SK-N-SH treated with all-trans-retinoic acid at 6 μM for 48 hours (cell line): Measurements from ENCODE around the gene ECEL1.

Experiments used
- ARNTL ChIP-seq: fragments of 450-650 bp; formaldehyde crosslinking; IDR thresholded peaks from 2 replicates; pipeline ENCODE4 v1.5.0; 2020; ENCODE audit warnings: low read depth, mild to moderate bottlenecking, moderate library complexity, borderline replicate concordance
- BACH2 ChIP-seq: fragments of 250-450 bp; sonication (Bioruptor Pico); IDR thresholded peaks from 2 replicates; pipeline ENCODE4 v1.9.0; 2021; ENCODE audit warnings: mild to moderate bottlenecking, borderline replicate concordance
- GLIS3 ChIP-seq: fragments of 250-450 bp; sonication (Bioruptor Pico); IDR thresholded peaks from 2 replicates; pipeline ENCODE4 v1.5.0; 2020; ENCODE audit warnings: mild to moderate bottlenecking, moderate library complexity
- OSR1 ChIP-seq: fragments of 250-450 bp; sonication (Bioruptor Pico); IDR thresholded peaks from 2 replicates; pipeline ENCODE4 v1.8.0; 2022; ENCODE audit warnings: moderate library complexity, mild to moderate bottlenecking, inconsistent platforms
- POU6F1 ChIP-seq: fragments of 250-450 bp; sonication (Bioruptor Pico); IDR thresholded peaks from 2 replicates; pipeline ENCODE4 v1.8.0; 2021; ENCODE audit warnings: low read depth, mild to moderate bottlenecking, moderate library complexity, borderline replicate concordance
- RARB ChIP-seq: fragments of 250-450 bp; sonication (Bioruptor Pico); IDR thresholded peaks from 2 replicates; pipeline ENCODE4 v1.8.0; 2021; ENCODE audit warnings: mild to moderate bottlenecking, moderate library complexity
- SNAI2 ChIP-seq: fragments of 250-450 bp; sonication (Bioruptor Pico); IDR thresholded peaks from 2 replicates; pipeline ENCODE4 v1.5.0; 2020; ENCODE audit warnings: mild to moderate bottlenecking, moderate library complexity
- ZFP3 ChIP-seq: fragments of 250-450 bp; sonication (Bioruptor Pico); IDR thresholded peaks from 2 replicates; pipeline ENCODE4 v1.5.0; 2020; ENCODE audit warnings: mild to moderate bottlenecking, moderate library complexity
- ZFP30 ChIP-seq: fragments of 450-650 bp; formaldehyde crosslinking; IDR thresholded peaks from 2 replicates; pipeline ENCODE4 v1.5.0; 2022; ENCODE audit warnings: mild to moderate bottlenecking, moderate library complexity
- TF ChIP-seq, protein P1 (sequence below): fragments of 250-450 bp; sonication (Bioruptor Pico); IDR thresholded peaks from 2 replicates; pipeline ENCODE4 v1.5.1; 2020; ENCODE audit warnings: low read depth, mild to moderate bottlenecking, moderate library complexity
- TF ChIP-seq, protein P2 (sequence below): fragments of 250-450 bp; sonication (Bioruptor Pico); IDR thresholded peaks from 2 replicates; pipeline ENCODE4 v1.5.0; 2020; ENCODE audit warnings: mild to moderate bottlenecking, moderate library complexity

DNA sequence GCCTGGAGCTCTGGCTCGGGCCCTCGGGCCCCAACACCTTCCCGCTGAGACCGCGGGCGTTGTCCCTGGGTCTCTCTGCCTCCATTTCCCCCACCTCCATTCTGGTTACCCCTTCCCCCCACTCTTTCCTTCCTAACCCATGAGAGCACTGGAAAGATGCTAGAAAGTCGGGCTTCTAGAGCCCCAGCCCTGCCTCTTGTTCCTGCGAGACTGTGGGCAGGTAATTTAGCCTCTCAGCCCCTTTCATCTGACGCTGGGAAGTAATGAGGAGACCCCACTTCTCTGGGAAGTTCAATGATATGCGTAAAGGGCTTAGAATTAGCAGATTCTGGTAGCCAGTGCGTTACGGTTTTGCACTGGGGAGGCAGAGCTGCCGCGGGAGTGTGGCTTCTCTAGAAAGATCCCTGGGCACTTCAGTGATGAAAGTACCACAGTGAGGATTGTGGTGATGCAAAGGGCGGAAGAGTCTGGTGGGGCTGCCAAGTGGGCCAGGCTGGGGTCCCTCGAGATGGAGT, 16.2 kb upstream of the ECEL1 start:
- TF ChIP-seq, protein P1, sequence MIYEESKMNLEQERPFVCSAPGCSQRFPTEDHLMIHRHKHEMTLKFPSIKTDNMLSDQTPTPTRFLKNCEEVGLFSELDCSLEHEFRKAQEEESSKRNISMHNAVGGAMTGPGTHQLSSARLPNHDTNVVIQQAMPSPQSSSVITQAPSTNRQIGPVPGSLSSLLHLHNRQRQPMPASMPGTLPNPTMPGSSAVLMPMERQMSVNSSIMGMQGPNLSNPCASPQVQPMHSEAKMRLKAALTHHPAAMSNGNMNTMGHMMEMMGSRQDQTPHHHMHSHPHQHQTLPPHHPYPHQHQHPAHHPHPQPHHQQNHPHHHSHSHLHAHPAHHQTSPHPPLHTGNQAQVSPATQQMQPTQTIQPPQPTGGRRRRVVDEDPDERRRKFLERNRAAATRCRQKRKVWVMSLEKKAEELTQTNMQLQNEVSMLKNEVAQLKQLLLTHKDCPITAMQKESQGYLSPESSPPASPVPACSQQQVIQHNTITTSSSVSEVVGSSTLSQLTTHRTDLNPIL (CRISPR knock-in tag), result no peak
- TF ChIP-seq ZFP3 (CRISPR knock-in tag) (no peak), GLIS3 (CRISPR knock-in tag) (no peak), BACH2 (no peak), ZFP30 (CRISPR knock-in tag) (no peak), ARNTL (CRISPR knock-in tag) (no peak), SNAI2 (CRISPR knock-in tag) (no peak), OSR1 (CRISPR knock-in tag) (no peak), RARB (CRISPR knock-in tag) (no peak), POU6F1 (CRISPR knock-in tag) (no peak)
- TF ChIP-seq, protein P2, sequence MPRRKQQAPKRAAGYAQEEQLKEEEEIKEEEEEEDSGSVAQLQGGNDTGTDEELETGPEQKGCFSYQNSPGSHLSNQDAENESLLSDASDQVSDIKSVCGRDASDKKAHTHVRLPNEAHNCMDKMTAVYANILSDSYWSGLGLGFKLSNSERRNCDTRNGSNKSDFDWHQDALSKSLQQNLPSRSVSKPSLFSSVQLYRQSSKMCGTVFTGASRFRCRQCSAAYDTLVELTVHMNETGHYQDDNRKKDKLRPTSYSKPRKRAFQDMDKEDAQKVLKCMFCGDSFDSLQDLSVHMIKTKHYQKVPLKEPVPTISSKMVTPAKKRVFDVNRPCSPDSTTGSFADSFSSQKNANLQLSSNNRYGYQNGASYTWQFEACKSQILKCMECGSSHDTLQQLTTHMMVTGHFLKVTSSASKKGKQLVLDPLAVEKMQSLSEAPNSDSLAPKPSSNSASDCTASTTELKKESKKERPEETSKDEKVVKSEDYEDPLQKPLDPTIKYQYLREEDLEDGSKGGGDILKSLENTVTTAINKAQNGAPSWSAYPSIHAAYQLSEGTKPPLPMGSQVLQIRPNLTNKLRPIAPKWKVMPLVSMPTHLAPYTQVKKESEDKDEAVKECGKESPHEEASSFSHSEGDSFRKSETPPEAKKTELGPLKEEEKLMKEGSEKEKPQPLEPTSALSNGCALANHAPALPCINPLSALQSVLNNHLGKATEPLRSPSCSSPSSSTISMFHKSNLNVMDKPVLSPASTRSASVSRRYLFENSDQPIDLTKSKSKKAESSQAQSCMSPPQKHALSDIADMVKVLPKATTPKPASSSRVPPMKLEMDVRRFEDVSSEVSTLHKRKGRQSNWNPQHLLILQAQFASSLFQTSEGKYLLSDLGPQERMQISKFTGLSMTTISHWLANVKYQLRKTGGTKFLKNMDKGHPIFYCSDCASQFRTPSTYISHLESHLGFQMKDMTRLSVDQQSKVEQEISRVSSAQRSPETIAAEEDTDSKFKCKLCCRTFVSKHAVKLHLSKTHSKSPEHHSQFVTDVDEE (CRISPR knock-in tag), result no peak
